Putamen (tissue), 1 donor: ENCODE measurements around the gene FGFBP3.

Experiments used
- DNase-seq: peaks from one replicate; pipeline ENCODE4 v3.0.0-alpha.2; 2016; ENCODE audit warnings: low spot score

The FGFBP3 gene, protein sequence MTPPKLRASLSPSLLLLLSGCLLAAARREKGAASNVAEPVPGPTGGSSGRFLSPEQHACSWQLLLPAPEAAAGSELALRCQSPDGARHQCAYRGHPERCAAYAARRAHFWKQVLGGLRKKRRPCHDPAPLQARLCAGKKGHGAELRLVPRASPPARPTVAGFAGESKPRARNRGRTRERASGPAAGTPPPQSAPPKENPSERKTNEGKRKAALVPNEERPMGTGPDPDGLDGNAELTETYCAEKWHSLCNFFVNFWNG

DNA sequence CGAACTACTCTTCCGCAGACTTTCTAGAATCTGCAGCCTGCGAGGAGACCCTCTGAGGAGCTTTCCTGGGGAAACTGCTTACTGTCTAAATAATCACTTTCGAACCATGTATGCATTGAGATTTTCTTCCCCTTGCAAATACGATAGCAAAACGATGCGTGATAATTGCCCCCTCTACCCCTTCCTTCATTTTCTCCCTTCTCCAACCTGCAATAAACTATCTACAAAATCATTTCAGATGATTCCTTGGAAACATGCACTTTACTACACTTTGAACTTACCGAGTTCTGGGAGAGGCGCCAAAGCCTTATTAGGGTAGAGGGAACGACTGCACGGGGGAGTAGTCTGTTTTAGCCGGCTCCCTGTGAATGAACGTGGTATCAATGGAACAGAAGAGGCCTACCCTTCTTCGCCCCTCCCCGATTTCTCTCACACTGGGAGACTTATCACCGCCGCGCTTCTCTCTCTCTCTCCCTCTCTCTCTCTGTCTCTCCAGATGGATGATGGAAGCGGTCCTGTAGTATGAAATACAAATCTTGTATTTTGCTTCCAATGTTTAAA lies at the start of gene FGFBP3:
Gene FGFBP3 (minus strand): TSS at position 370 of the 561 bp plus-strand sequence. CDS start 517 bp downstream, outside the sequence.
- peak; percentile 19 for DNase-seq

DNA sequence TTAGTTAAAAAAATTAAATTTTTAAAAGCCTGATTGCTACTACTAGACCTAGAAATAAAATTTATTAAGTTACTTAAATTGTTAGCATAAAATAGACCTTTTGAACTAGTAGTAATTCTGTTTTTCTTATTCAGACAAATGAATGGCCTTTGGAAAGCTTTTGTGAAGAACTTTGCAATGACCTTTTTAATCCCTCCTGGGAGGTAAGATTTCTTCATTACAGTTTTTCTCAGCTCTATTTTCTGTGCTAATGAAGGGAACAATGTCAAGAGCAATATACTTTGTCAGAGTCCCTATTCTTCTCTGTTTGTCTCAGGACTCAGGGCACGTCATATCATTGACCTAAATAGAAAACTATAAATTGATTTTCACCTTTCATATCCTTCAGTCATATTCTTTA lies 47.8 kb upstream of the FGFBP3 start:
- DNase-seq: no peak

DNA sequence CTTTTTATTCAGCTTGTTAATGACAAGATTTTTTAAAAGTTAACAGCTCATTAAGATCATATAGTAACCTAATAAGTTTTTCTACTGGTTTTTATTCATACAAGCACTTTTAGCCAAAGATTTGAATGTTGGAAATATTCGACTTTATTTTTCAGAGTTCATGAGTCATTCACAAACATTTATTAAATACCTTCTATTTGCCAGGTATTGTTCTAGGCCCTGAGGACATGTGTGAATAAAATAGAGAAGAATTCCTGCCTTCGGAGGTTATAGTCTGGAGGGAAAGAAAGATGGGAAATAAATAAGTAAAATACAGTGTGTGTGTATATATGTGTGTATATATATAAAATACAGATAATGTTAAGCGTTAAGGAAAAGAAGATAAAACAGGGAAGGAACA lies 45.8 kb upstream of the FGFBP3 start:
- no peak for DNase-seq

DNA sequence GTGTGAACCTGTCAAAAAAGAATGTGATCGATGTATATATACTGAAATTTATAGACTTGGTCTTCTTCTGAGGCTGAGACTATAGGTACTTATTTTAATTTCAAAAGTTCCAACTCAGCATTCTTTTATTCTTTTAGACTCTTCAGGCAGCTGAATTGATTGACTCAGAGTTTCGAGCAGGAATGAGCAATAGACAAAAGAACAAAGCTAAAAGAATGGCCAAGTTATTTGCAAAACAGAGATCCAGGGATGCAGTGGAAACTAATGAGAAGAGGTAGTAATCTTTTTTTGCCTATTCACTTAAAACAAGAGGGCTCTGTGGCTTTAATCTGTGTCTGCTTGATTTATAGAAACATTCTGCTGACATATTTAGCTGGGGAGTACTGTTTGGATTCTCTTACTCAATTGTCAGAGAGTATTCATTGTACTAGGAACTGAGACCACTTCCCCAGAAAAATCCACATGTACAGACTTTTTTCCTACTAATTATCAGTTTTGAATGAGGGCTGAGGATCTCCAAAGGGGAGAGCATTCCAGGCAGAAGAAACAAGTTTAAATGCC lies 44.4 kb upstream of the FGFBP3 start:
- DNase-seq: no peak

DNA sequence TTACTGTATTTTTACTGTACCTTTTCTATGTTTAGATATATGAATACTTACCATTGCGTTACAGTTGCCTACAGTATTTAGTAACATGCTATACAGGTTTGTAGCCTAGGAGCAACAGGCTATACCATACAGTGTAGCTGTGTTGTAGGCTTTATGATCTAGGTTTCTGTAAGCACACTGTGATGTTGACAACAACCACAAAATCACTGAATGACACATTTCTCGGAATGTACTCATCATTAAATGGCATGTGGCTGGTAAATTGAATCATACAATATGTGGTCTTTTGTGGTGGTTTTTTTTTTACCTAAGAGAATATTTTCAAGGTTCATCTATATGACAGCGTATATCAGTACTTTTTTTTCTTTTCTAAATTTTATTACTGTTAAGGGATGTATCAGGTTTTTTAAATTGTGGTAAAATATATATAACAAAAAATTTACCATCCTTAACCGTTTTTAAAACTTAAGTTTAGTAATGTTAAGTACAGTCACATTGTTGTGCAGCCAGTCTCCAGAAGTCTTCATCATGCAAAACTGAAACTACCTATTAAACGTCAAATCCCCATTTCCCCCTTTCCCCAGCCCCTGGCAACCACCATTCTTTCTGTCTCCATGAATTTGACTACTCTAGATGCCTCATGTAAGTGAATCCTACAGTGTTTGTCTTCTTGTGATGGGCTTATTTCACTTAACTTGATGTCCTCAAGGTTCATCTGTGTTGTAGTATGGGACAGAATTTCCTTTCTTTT lies 35.8 kb upstream of the FGFBP3 start:
- no peak for DNase-seq

DNA sequence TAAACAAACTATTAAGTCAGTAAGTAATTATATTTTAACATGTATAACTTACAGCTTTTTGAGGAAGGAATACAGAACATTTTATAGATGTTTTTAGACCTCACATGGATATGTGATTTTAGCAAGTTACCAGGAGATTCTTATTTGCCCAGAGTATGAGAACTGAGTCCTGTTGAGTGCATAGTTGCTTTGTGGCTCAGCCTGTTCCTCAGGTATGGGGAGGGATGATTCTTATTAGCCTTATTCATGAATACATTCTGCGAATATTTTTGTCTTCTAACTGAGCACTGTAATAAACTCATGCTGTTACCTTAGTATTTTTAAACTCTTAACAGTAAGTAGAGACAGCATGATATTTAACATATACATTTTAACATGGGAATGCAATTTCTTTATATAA lies 32.1 kb upstream of the FGFBP3 start:
- no peak for DNase-seq

DNA sequence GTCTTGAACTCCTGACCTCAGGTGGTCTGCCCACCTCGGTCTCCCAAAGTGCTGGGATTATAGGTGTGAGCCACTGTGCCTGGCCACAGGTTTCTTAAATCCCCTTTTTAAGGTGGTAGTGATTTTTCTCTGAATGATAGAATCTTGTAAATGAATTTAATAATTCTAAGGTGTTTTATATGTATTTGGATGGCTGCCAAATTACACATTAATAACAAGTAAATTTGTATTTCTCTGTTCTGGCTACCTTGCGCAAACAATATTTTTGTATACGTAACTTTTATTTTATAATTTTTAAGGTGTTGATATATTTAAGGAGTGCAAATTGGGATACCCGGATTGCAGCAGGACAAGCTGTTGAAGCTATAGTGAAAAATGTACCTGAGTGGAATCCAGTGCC lies 30.4 kb upstream of the FGFBP3 start:
- DNase-seq: no peak

DNA sequence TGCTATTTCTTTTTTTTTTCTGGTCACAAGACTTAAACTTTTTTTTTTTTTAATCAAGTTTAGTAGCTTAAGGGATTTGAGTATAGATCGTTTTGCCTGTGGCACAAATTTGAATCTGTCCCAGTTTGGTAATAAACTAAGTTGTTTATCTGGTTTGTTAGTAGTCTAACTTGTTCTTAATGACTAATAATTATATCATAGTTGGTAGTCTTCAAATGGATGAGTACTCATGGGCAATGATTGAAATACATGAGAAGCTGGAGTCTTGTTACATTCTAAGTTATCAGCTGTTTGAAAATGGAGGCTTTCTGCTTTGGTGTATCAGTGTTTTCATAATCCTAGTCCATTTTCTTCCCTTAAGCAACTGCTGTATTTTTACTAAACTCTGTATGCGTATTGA lies 26.6 kb upstream of the FGFBP3 start:
- no peak for DNase-seq

DNA sequence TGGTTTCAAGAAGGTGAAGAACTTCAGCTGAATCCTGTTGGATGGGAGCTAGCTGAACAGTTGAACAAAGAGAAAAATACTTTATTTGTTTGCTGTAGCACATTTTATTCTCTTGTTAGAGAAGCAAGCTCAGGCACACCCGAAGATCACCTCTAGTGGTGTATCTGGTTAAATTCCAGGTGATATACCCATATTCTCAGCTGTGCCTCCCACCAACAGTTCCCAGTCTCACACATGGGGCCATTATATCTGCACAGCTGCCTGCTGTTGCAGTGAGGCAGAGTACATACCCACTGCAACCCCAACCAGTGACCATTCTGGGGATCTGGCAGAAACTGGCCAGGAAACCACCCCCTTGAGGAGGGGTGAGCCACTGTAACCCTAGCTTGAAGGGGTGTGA lies 23.5 kb upstream of the FGFBP3 start:
- DNase-seq: no peak

DNA sequence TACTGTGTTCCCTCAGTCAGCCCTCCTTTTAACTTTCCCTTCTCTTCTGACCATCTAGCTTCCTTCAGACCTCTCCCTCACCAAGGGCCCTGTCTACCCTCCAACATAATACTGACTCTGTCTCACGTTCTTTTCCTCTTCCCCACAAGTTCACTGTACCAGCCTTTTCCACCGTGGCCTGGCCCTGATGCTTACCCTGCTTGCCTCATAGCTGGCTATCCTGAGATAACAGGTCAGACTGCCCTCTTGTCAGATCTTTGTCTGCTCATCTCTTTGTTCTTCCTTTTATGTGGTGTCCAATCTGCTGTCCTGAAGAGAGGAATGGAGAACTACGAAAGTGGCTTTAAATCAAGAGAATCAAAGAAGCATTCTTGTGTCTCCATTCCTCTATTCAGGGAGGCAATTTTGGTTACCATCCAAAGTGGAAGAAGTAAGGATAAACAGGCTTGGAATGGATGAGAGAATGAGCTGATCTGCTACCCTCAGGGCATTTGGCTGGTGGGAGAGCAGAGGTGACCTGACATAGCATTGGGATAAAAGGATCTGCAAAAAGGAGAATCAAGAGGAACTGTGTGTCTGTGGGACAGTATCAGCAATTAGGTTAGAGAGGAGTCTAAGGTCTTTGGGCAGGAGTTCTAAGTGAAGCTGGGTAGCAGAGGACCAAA lies 22.4 kb upstream of the FGFBP3 start:
- DNase-seq: no peak

DNA sequence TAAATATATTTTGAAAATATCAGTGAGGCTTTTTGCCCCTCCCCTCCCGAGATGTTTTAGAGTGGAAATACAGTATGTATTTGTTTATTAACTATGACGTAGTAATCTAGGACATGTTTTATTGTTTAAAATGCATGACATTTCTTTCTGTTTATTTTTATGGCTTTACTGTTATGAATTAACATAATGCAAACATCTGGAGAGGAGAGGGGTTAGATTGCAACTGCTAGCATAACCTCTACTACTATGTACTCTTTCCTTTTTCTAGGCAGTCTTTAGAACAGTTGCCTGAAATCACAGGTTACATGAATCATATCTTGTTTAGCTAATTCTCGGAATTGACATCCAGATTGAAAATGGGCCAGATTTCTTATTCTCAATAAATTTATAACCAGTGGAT lies 21.7 kb upstream of the FGFBP3 start:
- no peak for DNase-seq

DNA sequence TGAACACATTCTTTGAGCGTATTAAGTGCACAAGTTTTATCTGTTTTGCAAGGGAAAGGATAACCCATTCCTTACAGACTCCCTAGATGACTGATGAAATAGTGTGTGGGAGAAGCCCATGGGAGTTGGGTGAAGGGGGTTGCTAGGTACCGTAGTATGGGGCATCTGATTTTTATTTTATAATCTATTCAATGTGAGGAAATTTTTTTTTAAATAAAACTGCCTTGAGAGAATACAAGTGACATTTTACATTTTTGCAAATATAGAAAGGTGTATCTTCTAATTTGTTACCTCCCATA lies 15.7 kb upstream of the FGFBP3 start:
- no peak for DNase-seq

DNA sequence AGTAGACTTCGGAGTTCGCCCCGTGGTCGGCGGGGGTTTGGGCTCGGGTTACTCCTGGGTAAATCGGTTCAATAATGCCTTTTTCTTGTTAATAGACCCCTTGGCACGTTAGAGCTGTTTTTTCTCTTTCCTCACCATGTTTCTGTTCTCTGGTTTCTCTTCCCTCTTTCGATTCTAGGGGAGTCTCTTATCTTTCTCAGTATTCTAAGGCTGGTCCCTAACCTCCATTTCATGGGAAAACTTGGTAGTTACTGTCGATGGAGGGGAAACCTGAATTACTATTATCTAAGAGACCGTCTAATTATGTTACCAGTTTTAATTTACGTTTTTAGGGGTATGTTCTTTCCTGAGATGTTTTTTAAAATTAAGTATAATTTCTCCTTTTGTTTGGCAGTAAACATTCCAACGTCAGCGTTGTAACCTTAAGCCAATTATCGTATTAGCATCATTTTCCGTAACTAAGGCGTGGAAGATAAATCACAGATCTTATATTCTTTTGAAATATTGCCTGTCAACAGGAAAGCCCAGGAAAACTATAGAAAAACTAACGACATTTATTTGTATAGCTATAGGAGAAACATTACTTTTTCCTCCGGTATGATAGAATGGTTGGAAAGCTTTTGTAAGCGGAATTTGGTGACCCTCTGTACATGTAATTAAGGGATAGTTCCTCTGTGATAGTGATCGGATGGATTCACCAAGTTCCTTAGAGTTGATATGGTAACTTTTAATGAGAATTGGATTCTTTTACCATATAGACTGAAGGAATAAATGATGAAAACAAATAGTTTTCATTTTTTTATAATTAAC lies 15.1 kb upstream of the FGFBP3 start:
- no peak for DNase-seq

DNA sequence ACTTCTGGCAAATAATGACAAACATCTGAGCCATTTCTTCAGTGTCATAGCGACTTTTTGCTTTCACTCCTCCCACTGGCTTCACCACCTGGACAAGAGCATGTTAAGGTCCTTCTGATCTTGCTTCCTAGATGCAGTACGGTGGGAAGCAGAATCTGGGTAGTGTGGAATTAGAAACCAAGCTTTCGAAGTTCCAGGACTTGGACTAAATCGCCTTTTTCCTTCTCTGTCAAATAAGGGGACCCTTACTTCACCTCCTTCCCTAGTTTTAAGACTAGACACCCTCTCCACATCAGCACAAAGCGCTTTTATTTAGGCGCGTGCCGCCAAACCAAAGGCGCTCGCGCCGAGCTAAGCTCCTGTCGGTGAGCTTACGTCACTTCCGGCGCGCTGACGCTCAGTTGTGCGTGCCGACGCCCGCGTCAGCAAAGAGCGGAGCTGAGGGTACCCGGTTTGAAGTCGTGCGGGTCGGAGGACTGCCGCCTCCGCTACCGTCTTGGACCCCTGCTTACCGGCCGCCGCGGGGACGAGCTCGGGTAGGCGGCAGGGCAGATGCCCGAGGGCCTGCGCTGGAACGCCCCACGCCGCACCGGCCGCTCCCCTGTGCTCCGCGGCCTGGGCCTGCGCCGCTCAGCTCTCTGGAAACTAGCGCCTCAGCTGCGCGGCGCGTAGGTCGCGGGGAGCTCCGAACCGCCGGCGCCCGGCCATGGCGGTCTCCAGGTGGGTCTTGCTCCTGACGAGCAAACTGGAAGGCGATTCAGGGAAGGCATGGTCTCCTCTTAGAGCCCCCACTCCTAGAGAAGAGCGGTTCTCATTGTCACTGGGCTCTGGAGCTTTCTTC lies 14.3 kb upstream of the FGFBP3 start, which contains the start of gene BTAF1:
Gene BTAF1 (plus strand): TSS at position 400 of the 841 bp plus-strand sequence. CDS start 307 bp downstream, at position 707.
- DNase-seq: peak; percentile 95

DNA sequence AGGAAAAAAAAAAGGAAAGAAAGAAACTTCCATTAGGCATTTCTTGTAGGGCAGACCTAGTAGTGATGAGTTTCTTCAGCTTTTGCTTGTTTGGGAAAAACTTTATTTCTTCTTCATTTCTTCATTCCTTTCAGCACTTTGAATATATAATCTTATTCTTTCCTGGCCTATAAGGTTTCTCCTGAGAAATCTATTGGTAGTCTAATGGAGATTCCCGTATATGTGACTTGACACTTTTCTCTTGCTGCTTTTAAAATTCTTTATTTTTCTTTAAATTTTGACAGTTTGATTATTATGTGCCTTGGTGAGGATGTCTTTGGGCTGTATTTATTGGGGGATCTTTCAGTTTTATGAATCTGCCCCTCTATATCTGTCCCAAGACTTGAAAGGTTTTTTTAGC lies 10.4 kb upstream of the FGFBP3 start:
- no peak for DNase-seq

DNA sequence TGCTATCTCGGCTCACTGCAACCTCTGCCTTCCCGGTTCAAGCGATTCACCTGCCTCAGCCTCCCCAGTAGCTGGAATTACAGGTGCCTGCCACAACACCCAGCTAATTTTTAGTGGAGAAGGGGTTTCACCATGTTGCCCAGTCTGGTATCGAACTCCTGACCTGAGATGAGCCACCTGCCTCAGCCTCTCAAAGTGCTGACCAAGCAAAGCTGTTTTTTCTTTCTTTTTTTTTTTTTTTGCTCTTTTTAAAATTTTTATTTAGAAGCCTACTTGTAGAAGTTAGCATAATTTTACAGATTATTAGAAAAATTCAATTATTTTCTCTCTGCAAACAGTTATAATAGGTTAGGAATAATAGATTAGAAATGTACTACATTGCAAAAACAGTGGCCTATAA lies 1.2 kb upstream of the FGFBP3 start:
- DNase-seq: no peak

DNA sequence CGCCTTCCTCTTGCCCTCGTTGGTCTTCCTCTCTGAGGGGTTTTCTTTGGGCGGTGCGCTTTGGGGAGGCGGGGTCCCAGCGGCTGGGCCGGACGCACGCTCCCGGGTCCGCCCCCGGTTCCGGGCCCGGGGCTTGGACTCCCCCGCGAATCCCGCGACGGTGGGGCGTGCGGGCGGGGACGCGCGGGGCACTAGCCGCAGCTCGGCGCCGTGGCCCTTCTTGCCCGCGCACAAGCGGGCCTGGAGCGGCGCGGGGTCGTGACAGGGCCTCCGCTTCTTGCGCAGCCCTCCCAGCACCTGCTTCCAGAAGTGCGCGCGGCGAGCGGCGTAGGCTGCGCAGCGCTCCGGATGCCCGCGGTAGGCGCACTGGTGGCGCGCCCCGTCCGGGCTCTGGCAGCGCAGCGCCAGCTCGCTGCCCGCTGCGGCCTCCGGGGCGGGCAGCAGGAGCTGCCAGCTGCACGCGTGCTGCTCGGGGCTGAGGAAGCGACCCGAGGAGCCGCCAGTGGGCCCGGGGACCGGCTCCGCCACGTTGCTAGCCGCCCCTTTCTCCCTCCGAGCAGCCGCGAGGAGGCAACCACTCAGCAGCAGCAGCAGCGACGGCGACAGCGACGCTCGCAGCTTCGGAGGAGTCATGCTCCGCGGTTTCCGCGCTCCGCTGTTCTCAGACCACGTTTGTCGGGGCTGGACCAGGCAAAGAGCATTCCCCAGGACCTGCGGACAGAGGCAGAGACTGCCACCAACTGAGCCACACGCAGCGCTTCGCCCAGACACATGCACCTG lies 759 bp downstream of the FGFBP3 start:
- DNase-seq: peak; percentile 76

DNA sequence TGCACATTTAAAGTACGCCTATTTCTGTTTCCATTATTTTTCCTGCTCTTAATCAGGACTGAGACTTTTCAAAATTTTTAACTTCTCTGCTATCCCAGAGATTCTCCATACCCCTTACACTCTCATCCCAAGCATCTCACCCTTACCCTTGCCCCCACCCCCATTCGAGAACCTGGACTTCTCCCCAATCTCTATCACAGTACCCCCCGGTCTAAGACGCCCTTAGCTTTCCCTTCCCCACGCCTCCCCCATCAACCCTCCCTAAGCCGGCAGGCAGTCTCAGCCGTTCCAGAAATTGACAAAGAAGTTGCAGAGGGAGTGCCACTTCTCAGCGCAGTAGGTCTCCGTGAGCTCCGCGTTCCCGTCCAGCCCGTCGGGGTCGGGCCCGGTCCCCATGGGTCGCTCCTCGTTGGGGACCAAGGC lies 1.4 kb downstream of the FGFBP3 start:
- no peak for DNase-seq

DNA sequence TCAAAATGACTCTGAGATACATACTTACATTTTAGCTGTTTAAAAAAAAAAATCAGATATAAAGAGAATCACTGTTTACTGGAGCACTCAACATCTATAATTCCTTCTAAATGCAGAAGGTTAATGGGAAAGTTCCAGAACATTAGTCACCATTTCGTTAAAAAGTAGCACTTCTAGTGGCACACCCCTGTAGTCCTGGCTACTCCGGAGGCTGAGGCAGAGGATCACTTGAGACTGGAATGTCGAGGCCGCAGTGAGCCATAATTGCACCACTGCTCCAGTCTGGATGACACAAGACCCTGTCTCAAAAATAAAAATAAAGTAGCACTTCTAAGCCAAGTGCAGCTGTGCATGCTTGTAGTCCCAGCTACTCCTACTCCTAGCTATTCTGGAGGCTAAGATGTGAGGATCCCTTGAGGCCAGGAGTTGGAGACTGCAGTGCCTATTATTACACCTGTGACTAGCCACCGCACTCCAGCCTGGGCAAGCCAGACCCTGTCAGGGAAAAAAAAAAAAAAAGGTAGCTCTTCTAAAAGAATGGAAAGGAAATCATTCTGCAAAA lies 2.2 kb downstream of the FGFBP3 start:
- no peak for DNase-seq
